NOMO-1 treated with dmso at 0.1 percent for 144 hours (cell line): ENCODE measurements around the gene PAPLN.

Experiments
- DNase-seq: peaks from one replicate; lab custom pipeline; 2025; ENCODE audit not compliant: unreplicated experiment; lab: John Stamatoyannopoulos, UW

Gene PAPLN

GRCh38 chr14:73243748-73244147 is 6.4 kb downstream of the PAPLN start:
- DNase-seq, result no peak

GRCh38 chr14:73244541-73245290 is 7.4 kb downstream of the PAPLN start:
- no peak for DNase-seq

- DNase-seq, result peak; percentile 68
Measured at GRCh38 chr14:73245480-73246325, 8.4 kb downstream of the PAPLN start.

GRCh38 chr14:73246387-73247150 is 9.3 kb downstream of the PAPLN start:
- no peak for DNase-seq

- no peak for DNase-seq
Measured at GRCh38 chr14:73248108-73248868, 11.0 kb downstream of the PAPLN start.

GRCh38 chr14:73249108-73249507 is 11.8 kb downstream of the PAPLN start:
- DNase-seq, result no peak

GRCh38 chr14:73249564-73250316 is 12.4 kb downstream of the PAPLN start:
- no peak for DNase-seq

- no peak for DNase-seq
Measured at GRCh38 chr14:73250317-73250713, 13.0 kb downstream of the PAPLN start.

- no peak for DNase-seq
Measured at GRCh38 chr14:73250781-73251500, 13.6 kb downstream of the PAPLN start.

GRCh38 chr14:73251516-73252215 is 14.4 kb downstream of the PAPLN start:
- no peak for DNase-seq

- DNase-seq, result no peak
Measured at GRCh38 chr14:73252491-73253322, 15.4 kb downstream of the PAPLN start.

- no peak for DNase-seq
Measured at GRCh38 chr14:73253323-73253610, 16.0 kb downstream of the PAPLN start.

GRCh38 chr14:73253721-73254120 is 16.4 kb downstream of the PAPLN start:
- no peak for DNase-seq

- DNase-seq, result no peak
Measured at GRCh38 chr14:73254247-73255004, 17.1 kb downstream of the PAPLN start.

- DNase-seq, result no peak
Measured at GRCh38 chr14:73255005-73255400, 17.7 kb downstream of the PAPLN start.

GRCh38 chr14:73255693-73256225 is 18.5 kb downstream of the PAPLN start:
- DNase-seq, result no peak

GRCh38 chr14:73258076-73258475 is 20.8 kb downstream of the PAPLN start:
- no peak for DNase-seq
